NB4 (cell line): ENCODE measurements around the gene AKT1S1.

ENCODE experiments used
- MYC ChIP-seq: IDR thresholded peaks from 2 replicates; pipeline ENCODE4 v1.6.1; 2011; ENCODE audit warnings: low read depth, low read length
- TF ChIP-seq, protein P1 (sequence below): IDR thresholded peaks from one replicate; pipeline ENCODE4 v1.5.1; 2012; ENCODE audit warnings: low read depth, low read length

DNA sequence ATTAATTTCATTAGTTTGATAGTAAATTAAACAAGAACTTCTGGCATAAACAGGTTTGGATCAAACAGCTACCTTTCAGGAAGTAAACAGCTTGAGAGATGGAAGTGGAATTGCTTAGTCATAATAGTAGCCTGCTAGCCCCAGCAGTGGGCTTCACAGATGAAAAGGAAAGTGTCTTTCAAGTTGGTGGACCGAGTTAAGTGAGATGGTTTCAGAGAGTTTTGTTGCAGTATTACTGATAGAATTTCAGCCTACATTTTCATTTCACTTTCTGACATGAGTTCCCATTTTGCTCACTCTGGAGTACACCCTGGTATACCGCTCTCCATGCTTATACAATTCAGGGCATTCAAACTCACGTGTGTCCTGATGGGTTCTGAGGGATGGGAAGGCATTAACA, 28.2 kb downstream of the AKT1S1 start:
- TF ChIP-seq, protein P1, sequence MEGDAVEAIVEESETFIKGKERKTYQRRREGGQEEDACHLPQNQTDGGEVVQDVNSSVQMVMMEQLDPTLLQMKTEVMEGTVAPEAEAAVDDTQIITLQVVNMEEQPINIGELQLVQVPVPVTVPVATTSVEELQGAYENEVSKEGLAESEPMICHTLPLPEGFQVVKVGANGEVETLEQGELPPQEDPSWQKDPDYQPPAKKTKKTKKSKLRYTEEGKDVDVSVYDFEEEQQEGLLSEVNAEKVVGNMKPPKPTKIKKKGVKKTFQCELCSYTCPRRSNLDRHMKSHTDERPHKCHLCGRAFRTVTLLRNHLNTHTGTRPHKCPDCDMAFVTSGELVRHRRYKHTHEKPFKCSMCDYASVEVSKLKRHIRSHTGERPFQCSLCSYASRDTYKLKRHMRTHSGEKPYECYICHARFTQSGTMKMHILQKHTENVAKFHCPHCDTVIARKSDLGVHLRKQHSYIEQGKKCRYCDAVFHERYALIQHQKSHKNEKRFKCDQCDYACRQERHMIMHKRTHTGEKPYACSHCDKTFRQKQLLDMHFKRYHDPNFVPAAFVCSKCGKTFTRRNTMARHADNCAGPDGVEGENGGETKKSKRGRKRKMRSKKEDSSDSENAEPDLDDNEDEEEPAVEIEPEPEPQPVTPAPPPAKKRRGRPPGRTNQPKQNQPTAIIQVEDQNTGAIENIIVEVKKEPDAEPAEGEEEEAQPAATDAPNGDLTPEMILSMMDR, result no peak
- TF ChIP-seq MYC, result no peak
